ENCODE results near the gene AGRN. TPM values are rescaled to one million over a fixed set of nuclear protein-coding genes. Genes with fewer than 3 reads are reported as not detected.

The AGRN gene
- total RNA-seq, 2 donors from 2014 or later, result 87.7 to 92.4 TPM

GRCh38 chr1:1023700-1024099 is 3.8 kb downstream of the AGRN start:
- no peak overlapping the region for H3K4me3 ChIP-seq
- H3K9me3 ChIP-seq, result no peaks in the 10 kb centered on the region
- intact Hi-C loops (cut with DNase I), result no loop called here
- WGBS, result 55% methylated on average over 13 of the region's 13 CpGs
- no peak for DNase-seq (ENCODE audit: low spot score)
- H3K36me3 ChIP-seq, result no peaks in the 10 kb centered on the region
- H3K4me1 ChIP-seq (replicated peaks), result peaks cover 17% of the 10 kb centered on the region
- H3K27ac ChIP-seq, result peak overlapping the region in 1 of 2 donors; percentile 70
- no peaks in the 10 kb centered on the region for H3K27me3 ChIP-seq (replicated peaks; ENCODE audit: insufficient read depth)
- TF ChIP-seq CTCF (IDR thresholded peaks at IDR 0.05), result no peak
- no peak for TF ChIP-seq POLR2A (IDR thresholded peaks at IDR 0.05)
- TF ChIP-seq POLR2AphosphoS5 (IDR thresholded peaks at IDR 0.05), result no peak

- Histone ChIP-seq H3K36me3 (no peaks in the 10 kb centered on the region), H3K9me3 (no peaks in the 10 kb centered on the region), H3K4me1 (replicated peaks) (peaks cover 17% of the 10 kb centered on the region), H3K27me3 (replicated peaks; ENCODE audit: insufficient read depth) (no peaks in the 10 kb centered on the region), H3K4me3 (peak overlapping the region in 1 of 2 donors; percentile 21), H3K27ac (peak overlapping the region; percentile 70 to 72)
- DNase-seq (ENCODE audit: low spot score), result no peak
- 81% methylated on average over 9 of the region's 9 CpGs for WGBS
- intact Hi-C loops (cut with DNase I), result no loop called here
- TF ChIP-seq POLR2A (IDR thresholded peaks at IDR 0.05) (no peak), CTCF (IDR thresholded peaks at IDR 0.05) (no peak), POLR2AphosphoS5 (IDR thresholded peaks at IDR 0.05) (no peak)
Measured at GRCh38 chr1:1024149-1024770, 4.3 kb downstream of the AGRN start.

- H3K4me1 ChIP-seq (replicated peaks), result peaks cover 17% of the 10 kb centered on the region
- TF ChIP-seq CTCF (IDR thresholded peaks at IDR 0.05) (no peak), POLR2A (IDR thresholded peaks at IDR 0.05) (peak; percentile 67), POLR2AphosphoS5 (IDR thresholded peaks at IDR 0.05) (peak; percentile 74)
- DNase-seq (ENCODE audit: low spot score), result peak; percentile 77
- H3K27ac ChIP-seq, result peak overlapping the region; percentile 70 to 72
- no peaks in the 10 kb centered on the region for H3K9me3 ChIP-seq
- no peaks in the 10 kb centered on the region for H3K27me3 ChIP-seq (replicated peaks; ENCODE audit: insufficient read depth)
- 38% methylated on average over 23 of the region's 31 CpGs for WGBS
- H3K36me3 ChIP-seq, result no peaks in the 10 kb centered on the region
- H3K4me3 ChIP-seq, result peak overlapping the region; percentile 4 to 21
- intact Hi-C loops (cut with DNase I), result no loop called here
Measured at GRCh38 chr1:1024771-1025699, 5.1 kb downstream of the AGRN start.

- intact Hi-C loops (cut with DNase I), result no loop called here
- 50% methylated on average over 10 of the region's 10 CpGs for WGBS
- H3K9me3 ChIP-seq, result no peaks in the 10 kb centered on the region
- H3K27ac ChIP-seq, result peak overlapping the region; percentile 70 to 72
- H3K4me3 ChIP-seq, result peak overlapping the region in 1 of 2 donors; percentile 21
- H3K27me3 ChIP-seq (replicated peaks; ENCODE audit: insufficient read depth), result no peaks in the 10 kb centered on the region
- peaks cover 16% of the 10 kb centered on the region for H3K4me1 ChIP-seq (replicated peaks)
- H3K36me3 ChIP-seq, result no peaks in the 10 kb centered on the region
- no peak for TF ChIP-seq POLR2A (IDR thresholded peaks at IDR 0.05)
- TF ChIP-seq CTCF (IDR thresholded peaks at IDR 0.05), result no peak
- no peak for TF ChIP-seq POLR2AphosphoS5 (IDR thresholded peaks at IDR 0.05)
- DNase-seq (ENCODE audit: low spot score), result no peak
Measured at GRCh38 chr1:1025730-1026129, 5.8 kb downstream of the AGRN start.
